GM21717 (cell line): ENCODE results near the gene NKAP.
"Not testable (repeated sequence)": the region's sequence is repeated elsewhere in the genome, so short reads cannot be mapped to it uniquely, and the experiment has no call there.

Source experiments
- ATAC-seq: cut with Tn5 transposase; IDR thresholded peaks from one replicate; pipeline ENCODE4 v1.9.1; 2021; ENCODE audit warnings: mild to moderate bottlenecking, moderate library complexity; ENCODE audit not compliant: unreplicated experiment

The NKAP gene

DNA sequence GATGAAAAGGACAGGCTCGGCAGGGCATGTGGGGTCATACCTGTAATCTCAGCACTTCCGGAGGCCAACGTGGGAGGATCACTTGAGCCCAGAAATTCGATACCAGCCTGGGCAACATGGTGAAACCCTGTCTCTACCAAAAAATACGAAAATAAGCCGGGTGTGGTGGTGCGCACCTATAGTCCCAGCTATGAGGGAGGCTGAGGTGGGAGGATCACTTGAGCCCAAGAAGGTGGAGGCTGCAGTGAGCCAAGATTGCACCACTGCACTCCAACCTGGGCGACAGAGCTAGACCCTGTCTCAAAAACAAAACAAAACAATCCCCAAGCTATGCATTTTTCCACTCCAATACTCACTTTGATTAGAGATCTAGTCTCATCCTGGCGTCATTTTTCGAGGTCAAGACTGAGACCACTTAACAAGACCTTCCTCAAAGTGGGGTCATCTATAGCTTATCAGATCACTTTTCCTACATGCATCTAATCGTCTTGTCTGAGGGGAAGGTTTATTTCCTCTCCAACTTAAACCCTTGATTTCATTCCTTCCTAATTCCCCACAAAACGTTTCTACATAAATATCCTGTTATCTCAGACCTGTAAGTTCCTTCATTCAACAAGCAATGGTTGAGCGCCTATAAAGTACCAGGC is 1.3 kb downstream of the NKAP start:
- no peak for ATAC-seq

- no peak for ATAC-seq
Observed at GRCh38 chrX:119941336-119941735, 2.2 kb downstream of the NKAP start.

GRCh38 chrX:119935215-119935874 is 8.2 kb downstream of the NKAP start:
- no peak for ATAC-seq

DNA sequence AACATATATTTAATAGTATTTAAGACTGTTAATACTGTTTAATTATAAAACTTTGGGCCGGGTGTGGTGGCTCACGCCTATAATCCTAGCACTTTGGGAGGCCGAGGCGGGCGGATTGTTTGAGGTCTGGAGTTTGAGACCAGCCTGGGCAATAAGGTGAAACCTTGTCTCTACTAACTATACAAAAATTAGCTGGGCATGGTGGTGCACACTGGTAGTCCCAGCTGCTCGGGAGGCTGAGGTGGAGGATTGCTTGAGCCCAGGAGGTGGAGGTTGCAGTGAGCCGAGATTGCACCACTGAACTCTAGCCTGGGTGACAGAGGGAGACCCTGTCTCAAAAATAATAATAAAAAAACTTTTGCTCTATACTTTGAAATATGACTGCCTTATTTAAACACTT is 21.2 kb downstream of the NKAP start:
- ATAC-seq, result not testable (repeated sequence)

DNA sequence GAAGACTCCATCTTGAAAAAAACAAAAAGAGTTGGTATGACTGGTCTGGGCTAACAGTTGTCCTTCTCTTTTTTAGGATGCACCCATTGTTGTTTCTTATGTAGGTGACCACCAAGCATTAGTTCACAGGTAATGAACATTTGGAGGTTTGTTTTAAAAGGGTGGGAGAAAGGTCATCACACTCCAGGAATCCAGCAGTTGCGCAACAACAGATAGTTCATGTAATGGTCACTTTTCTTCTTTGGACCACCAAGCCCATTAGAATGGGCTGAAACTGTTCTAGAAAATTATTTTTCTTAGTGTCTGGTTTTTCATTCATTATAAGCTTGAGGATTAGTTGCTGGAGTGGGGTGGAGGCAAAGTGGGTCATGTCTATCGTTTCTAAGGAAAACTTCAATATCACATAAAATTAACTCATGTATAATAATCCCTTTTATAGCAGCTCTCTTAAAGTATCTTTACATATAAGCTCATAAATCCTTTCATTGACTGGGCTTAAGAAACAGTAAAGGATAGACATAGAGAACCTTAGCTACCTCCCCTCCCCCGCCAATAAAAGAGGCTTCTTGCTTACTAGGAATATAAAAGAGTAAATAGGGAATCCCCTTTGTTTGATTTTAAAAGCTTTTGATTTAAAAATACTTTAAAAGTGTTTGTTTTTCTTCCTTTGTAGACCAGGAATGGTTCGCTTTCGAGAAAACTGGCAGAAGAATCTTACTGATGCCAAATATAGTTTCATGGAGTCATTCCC is 23.5 kb downstream of the NKAP start:
- no peak for ATAC-seq

- ATAC-seq, result no peak
Observed at GRCh38 chrX:119917877-119918276, 25.7 kb downstream of the NKAP start.

DNA sequence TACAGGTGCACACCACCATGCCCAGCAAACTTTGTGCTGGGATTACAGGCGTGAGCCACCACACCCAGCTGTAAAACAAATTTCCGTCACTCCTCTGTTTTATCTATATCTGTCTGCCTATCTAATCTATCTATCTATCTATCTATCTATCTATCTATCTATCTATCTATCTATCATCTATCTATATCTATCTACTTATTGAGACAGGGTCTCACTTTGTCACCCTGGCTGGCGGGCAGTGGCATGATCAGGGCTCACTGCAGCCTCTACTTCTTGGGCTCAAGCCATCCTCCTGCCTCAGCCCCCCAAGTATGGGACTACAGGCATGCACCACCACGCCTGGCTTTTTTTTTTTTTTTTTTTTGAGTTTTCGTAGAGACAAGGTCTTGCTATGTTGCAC is 27.2 kb downstream of the NKAP start:
- ATAC-seq, result no peak

GRCh38 chrX:119900976-119901375 is 42.6 kb downstream of the NKAP start:
- ATAC-seq, result no peak

GRCh38 chrX:119899125-119899524 is 44.4 kb downstream of the NKAP start:
- no peak for ATAC-seq

DNA sequence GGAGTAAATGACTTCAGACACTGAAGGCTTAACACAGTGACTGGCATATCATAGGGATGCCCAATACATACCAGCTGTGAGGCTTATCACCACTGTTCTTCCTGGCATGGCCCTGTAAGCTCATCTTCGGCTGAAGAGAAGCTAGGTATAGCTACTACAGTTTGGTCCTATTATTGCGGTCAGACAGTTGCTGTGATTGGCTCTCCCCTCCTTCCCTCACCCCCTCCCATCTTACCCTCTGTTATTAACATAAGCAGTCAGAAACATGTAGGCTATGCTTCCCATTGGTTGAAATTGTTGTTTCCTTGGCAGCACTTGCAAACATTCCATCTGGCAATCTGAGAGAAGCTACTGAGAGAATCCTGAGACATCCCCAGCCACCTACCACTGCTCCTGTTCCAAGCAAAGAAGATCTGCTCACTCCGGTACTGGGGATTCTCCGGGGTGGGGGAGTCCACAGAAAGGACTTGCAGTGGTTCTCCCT is 47.7 kb downstream of the NKAP start, which contains the start of gene AKAP14:
Gene AKAP14, plus strand, starts transcription at position 51 of the 484 bp plus-strand sequence. CDS start 7,331 bp downstream, outside the sequence.
- ATAC-seq, result no peak

DNA sequence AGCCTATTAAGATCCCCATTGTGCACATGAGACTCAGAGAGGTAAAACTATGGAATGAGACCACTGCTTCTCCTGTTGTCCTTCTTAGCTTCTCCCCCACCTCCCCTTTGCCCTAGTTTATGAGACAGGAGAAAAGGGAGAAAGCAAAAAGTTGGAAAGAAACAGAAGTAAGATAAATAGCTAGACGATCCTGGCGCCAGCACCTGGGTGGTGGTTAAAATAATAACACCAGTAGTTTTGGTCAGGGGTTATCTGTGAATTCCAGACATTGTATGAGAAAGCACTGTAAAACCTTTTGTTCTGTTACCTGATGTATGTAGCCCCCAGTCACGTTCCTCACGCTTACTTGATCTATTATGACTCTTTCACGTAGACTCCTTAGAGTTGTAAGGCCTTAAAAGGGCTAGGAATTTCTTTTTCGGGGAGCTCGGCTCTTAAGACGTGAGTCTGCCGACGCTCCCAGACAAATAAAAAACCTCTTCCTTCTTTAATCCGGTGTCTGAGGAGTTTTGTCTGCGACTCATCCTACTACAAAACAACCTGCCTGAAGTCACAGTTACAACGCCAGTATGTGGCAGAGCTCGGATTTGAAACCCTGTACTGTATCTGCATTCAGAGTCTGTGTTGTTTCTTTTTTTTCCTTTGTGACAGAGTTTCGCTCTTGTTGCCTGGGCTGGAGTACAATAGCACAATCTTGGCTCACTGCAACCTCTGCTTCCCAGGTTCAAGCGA is 51.4 kb downstream of the NKAP start:
- ATAC-seq, result not testable (repeated sequence)

- ATAC-seq, result not testable (repeated sequence)
Observed at GRCh38 chrX:119890626-119891025, 52.9 kb downstream of the NKAP start.

- no peak for ATAC-seq
Observed at GRCh38 chrX:119887721-119888425, 55.7 kb downstream of the NKAP start.

GRCh38 chrX:119885554-119886428 is 57.8 kb downstream of the NKAP start:
- ATAC-seq, result no peak

- ATAC-seq, result peak; percentile 79
Observed at GRCh38 chrX:119880552-119881437, 62.8 kb downstream of the NKAP start.

- ATAC-seq, result no peak
Observed at GRCh38 chrX:119880076-119880475, 63.5 kb downstream of the NKAP start.

DNA sequence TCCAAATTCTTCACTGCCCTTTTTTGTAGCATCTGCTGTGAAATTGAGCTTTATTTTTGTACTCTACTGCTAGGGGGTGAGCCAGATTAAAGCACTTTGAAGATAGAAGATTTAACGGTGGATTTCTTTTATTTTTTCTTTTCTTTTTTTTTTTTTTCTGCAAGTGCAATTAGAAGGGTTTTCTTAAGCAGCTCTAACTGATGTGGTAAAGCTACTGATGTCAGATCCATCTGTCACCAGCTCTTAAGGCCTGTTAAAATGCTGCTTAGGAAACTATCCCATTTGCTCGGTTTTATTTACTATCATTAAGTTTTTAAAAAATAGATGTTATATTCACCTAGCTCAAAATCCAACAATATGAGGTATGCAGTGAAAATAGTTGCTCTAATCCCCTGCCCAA is 64.8 kb downstream of the NKAP start:
- no peak for ATAC-seq

- peak; percentile 85 for ATAC-seq
Observed at GRCh38 chrX:119871599-119872395, 71.8 kb downstream of the NKAP start, which contains the start of the genes NDUFA1 and RNF113A. NDUFA1 (plus strand) TSS chrX:119871832; CDS start chrX:119871912, 80 bp downstream. RNF113A (minus strand) TSS chrX:119871733; CDS start chrX:119871613, 120 bp downstream.
